ENCODE data around the gene GALNT1. TPM values are rescaled to one million over a fixed set of nuclear protein-coding genes. Genes with fewer than 3 reads are reported as not detected.

The GALNT1 gene
- polyA plus RNA-seq, 2 of the 4 experiments (the other 2 are of a cell fraction), result 97.4 to 113 TPM

GRCh38 chr18:35639296-35639695, 57.8 kb downstream of the GALNT1 start (continued):
- TF ChIP-seq FOSB (CRISPR knock-in tag; IDR thresholded peaks at IDR 0.05) (no peak), KDM1A (IDR thresholded peaks at IDR 0.05; ENCODE audit: low read depth) (no peak), RFX5 (IDR thresholded peaks at IDR 0.05) (no peak), CBX8 (IDR thresholded peaks at IDR 0.05) (no peak), HMGXB4 (CRISPR knock-in tag; IDR thresholded peaks at IDR 0.05; ENCODE audit: borderline replicate concordance) (no peak)
- TF ChIP-seq, protein P1, sequence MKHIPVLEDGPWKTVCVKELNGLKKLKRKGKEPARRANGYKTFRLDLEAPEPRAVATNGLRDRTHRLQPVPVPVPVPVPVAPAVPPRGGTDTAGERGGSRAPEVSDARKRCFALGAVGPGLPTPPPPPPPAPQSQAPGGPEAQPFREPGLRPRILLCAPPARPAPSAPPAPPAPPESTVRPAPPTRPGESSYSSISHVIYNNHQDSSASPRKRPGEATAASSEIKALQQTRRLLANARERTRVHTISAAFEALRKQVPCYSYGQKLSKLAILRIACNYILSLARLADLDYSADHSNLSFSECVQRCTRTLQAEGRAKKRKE (CRISPR knock-in tag; IDR thresholded peaks at IDR 0.05; ENCODE audit: low read depth), result no peak
- TF ChIP-seq, protein P2, sequence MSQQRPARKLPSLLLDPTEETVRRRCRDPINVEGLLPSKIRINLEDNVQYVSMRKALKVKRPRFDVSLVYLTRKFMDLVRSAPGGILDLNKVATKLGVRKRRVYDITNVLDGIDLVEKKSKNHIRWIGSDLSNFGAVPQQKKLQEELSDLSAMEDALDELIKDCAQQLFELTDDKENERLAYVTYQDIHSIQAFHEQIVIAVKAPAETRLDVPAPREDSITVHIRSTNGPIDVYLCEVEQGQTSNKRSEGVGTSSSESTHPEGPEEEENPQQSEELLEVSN (IDR thresholded peaks at IDR 0.05; ENCODE audit: borderline replicate concordance, low read depth), result no peak

DNA sequence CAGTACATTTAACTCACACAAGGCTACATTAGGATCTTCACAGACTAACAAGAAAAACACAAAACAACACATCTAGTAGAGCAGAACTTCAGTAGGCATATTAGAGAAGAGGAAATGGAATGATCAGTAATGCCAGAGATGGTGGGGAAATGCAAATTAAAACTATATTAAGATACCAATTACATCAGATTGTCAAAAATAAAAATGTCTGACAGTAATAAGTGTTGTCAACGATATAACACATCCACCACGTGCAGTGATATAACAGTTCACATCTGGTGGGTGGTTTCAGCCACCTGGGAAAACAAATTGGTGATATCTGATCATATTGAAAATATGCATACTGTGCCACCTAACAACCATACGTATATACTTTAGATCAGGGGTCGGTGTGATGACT, 59.9 kb downstream of the GALNT1 start:
- no peak overlapping the region for H3K27ac ChIP-seq
- no peak overlapping the region for H3K4me2 ChIP-seq
- no peaks in the 10 kb centered on the region for H3K9me3 ChIP-seq
- WGBS (ENCODE audit: missing lambda C conversion rate), result 90% methylated on average over 4 of the region's 4 CpGs
- no peak for FAIRE-seq
- no peak for ATAC-seq
- no peaks in the 10 kb centered on the region for H3K4me1 ChIP-seq
- ChIA-PET POLR2A (no interaction called here), CTCF (no interaction called here)
- no peak for DNase-seq (ENCODE audit: low read depth in 1 of 2, low spot score in 1 of 2)
- no peak overlapping the region for H3K4me3 ChIP-seq
- TF ChIP-seq EHF (CRISPR knock-in tag; IDR thresholded peaks at IDR 0.05) (no peak), KDM5A (IDR thresholded peaks at IDR 0.05) (no peak), ZC3H11A (IDR thresholded peaks at IDR 0.05) (no peak), CHD2 (IDR thresholded peaks at IDR 0.05; ENCODE audit: low read length, partially characterized antibody) (no peak), HOXA7 (CRISPR knock-in tag; IDR thresholded peaks at IDR 0.05) (no peak), POLR2A (IDR thresholded peaks at IDR 0.05; ENCODE audit: low read length) (no peak), CBX2 (IDR thresholded peaks at IDR 0.05; ENCODE audit: borderline replicate concordance, low read depth) (no peak), ESRRA (IDR thresholded peaks at IDR 0.05; ENCODE audit: borderline replicate concordance, low read length) (no peak), NFE2L2 (conservative IDR thresholded peaks at IDR 0.05; ENCODE audit: low read length) (no peak), MAFK (IDR thresholded peaks at IDR 0.05; ENCODE audit: partially characterized antibody) (no peak), JUNB (IDR thresholded peaks at IDR 0.05) (no peak), ELK1 (IDR thresholded peaks at IDR 0.05; ENCODE audit: low read depth, low read length) (no peak), REST (IDR thresholded peaks at IDR 0.05) (no peak), CTCF (IDR thresholded peaks at IDR 0.05) (no peak)
